Ovary (tissue), 3 donors: ENCODE measurements around the gene CPNE9.

ENCODE experiments used
- EP300 ChIP-seq: sonication (generic); formaldehyde crosslinking; IDR thresholded peaks from one replicate; pipeline ENCODE4 v1.6.1; 2017; ENCODE audit warnings: antibody characterized with exemption
- POLR2A ChIP-seq: fragments of 450-650 bp; IDR thresholded peaks from one replicate; pipeline ENCODE4 v1.6.1; 2017; ENCODE audit warnings: antibody characterized with exemption, mild to moderate bottlenecking, moderate library complexity
- TF ChIP-seq, protein P1 (sequence below), 3 donors: fragments of 450-650 bp in 2 of 3; fragments of 200-600 bp in 1 of 3; IDR thresholded peaks; one replicate each; pipeline versions ENCODE4 v1.5.1 to v1.8.0; 2016 to 2022; ENCODE audit warnings: antibody characterized with exemption in 3 of 3, mild to moderate bottlenecking in 1 of 3
- donor health status: DM: no; HTN: no; CAD: no.

- TF ChIP-seq, protein P1, sequence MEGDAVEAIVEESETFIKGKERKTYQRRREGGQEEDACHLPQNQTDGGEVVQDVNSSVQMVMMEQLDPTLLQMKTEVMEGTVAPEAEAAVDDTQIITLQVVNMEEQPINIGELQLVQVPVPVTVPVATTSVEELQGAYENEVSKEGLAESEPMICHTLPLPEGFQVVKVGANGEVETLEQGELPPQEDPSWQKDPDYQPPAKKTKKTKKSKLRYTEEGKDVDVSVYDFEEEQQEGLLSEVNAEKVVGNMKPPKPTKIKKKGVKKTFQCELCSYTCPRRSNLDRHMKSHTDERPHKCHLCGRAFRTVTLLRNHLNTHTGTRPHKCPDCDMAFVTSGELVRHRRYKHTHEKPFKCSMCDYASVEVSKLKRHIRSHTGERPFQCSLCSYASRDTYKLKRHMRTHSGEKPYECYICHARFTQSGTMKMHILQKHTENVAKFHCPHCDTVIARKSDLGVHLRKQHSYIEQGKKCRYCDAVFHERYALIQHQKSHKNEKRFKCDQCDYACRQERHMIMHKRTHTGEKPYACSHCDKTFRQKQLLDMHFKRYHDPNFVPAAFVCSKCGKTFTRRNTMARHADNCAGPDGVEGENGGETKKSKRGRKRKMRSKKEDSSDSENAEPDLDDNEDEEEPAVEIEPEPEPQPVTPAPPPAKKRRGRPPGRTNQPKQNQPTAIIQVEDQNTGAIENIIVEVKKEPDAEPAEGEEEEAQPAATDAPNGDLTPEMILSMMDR (IDR thresholded peaks at IDR 0.05): no peak
- TF ChIP-seq POLR2A: no peak
- TF ChIP-seq EP300: no peak
Measured at GRCh38 chr3:9744162-9744561, 40.5 kb downstream of the CPNE9 start.
